Fibroblast of lung (primary cell): ENCODE measurements around the gene TXLNA. TPM values are rescaled to one million over a fixed set of nuclear protein-coding genes. Genes with fewer than 3 reads are reported as not detected.
A peak's percentile ranks its signal among the peaks of the same experiment; 100 is the strongest.

Experiments
- DNase-seq, 2 donors: peaks; one replicate each; pipeline versions ENCODE4 v3.0.0 to v3.0.0-alpha.2; 2010; ENCODE audit warnings: low read depth in 2 of 2
- H2AFZ ChIP-seq: 2 replicates; pipeline ENCODE4 v1.5.1; 2012; ENCODE audit warnings: low read length, control low read depth, inconsistent platforms
- H3K27ac ChIP-seq: 2 replicates; pipeline ENCODE4 v1.5.1; 2011; ENCODE audit warnings: low read length, control low read depth; ENCODE audit not compliant: insufficient read depth
- H3K27me3 ChIP-seq: 2 replicates; pipeline ENCODE4 v1.5.1; 2011; ENCODE audit warnings: mild to moderate bottlenecking, low read length; ENCODE audit not compliant: control insufficient read depth, insufficient read depth
- H3K36me3 ChIP-seq: 2 replicates; pipeline ENCODE4 v1.5.1; 2011; ENCODE audit warnings: low read length; ENCODE audit not compliant: control insufficient read depth, insufficient read depth
- H3K4me1 ChIP-seq: 2 replicates; pipeline ENCODE4 v1.5.1; 2011; ENCODE audit warnings: low read length; ENCODE audit not compliant: control insufficient read depth, insufficient read depth; ENCODE audit errors: extremely low read depth
- H3K4me2 ChIP-seq: 2 replicates; pipeline ENCODE4 v1.5.1; 2011; ENCODE audit warnings: low read length, control low read depth; ENCODE audit not compliant: insufficient read depth; ENCODE audit errors: extremely low read depth
- H3K4me3 ChIP-seq, 4 experiments: fragments of 200-600 bp in 1 of 4; sonication (generic) in 1 of 4; replicated peaks in 1 of 4; 2 replicates each; pipeline ENCODE4 v1.5.1; 2011 to 2016; ENCODE audit warnings: low read length in 4 of 4, low read depth in 3 of 4, mild to moderate bottlenecking in 3 of 4, control low read depth in 2 of 4, inconsistent platforms in 1 of 4, mixed read lengths in 1 of 4; ENCODE audit not compliant: insufficient read depth in 1 of 4; ENCODE audit errors: control extremely low read depth in 1 of 4
- H3K79me2 ChIP-seq: 2 replicates; pipeline ENCODE4 v1.5.1; 2012; ENCODE audit warnings: mild to moderate bottlenecking, low read length, inconsistent platforms; ENCODE audit not compliant: control insufficient read depth, insufficient read depth
- H3K9ac ChIP-seq: 2 replicates; pipeline ENCODE4 v1.5.1; 2011; ENCODE audit warnings: mild to moderate bottlenecking, low read length, control low read depth; ENCODE audit not compliant: insufficient read depth
- H3K9me3 ChIP-seq: 2 replicates; pipeline ENCODE4 v1.5.1; 2012; ENCODE audit warnings: low read depth, low read length; ENCODE audit not compliant: control insufficient read depth, insufficient read depth
- H4K20me1 ChIP-seq: 2 replicates; pipeline ENCODE4 v1.5.1; 2011; ENCODE audit warnings: low read length; ENCODE audit not compliant: control insufficient read depth, insufficient read depth; ENCODE audit errors: extremely low read depth
- EZH2 ChIP-seq: IDR thresholded peaks from 2 replicates; pipeline ENCODE4 v1.5.1; 2012; ENCODE audit warnings: low read length, control low read depth, mild to moderate bottlenecking; ENCODE audit errors: missing control alignments
- polyA plus RNA-seq, 2 donors: library from polyadenylated mRNA; depleted of rRNA in 1 of 2; stranded (reverse) in 1 of 2; unstranded in 1 of 2; fragments of >200 nt; gene quantifications; 2 replicates each; pipeline ENCODE4 v1.2.1, GENCODE V29; 2011 to 2012; ENCODE audit warnings: missing spikeins in 1 of 2
- total RNA-seq: library from RNA; depleted of rRNA; stranded (reverse); fragments of >200 nt; gene quantifications from 2 replicates; pipeline ENCODE4 v1.2.1, GENCODE V29; 2014
- TF ChIP-seq, protein P1 (sequence below), 2 donors: IDR thresholded peaks in 1 of 2; conservative IDR thresholded peaks in 1 of 2; 1 replicate in 1 of 2; 2 replicates in 1 of 2; pipeline ENCODE4 v1.5.1; 2011 to 2012; ENCODE audit warnings: low read length in 2 of 2, control low read depth in 1 of 2, inconsistent platforms in 1 of 2, low read depth in 1 of 2, mild to moderate bottlenecking in 1 of 2

The TXLNA gene
- total and polyA plus RNA-seq, 2 donors (not counting 1 experiment from before 2014, with no cell fraction given) = 56.5 to 118 TPM

DNA sequence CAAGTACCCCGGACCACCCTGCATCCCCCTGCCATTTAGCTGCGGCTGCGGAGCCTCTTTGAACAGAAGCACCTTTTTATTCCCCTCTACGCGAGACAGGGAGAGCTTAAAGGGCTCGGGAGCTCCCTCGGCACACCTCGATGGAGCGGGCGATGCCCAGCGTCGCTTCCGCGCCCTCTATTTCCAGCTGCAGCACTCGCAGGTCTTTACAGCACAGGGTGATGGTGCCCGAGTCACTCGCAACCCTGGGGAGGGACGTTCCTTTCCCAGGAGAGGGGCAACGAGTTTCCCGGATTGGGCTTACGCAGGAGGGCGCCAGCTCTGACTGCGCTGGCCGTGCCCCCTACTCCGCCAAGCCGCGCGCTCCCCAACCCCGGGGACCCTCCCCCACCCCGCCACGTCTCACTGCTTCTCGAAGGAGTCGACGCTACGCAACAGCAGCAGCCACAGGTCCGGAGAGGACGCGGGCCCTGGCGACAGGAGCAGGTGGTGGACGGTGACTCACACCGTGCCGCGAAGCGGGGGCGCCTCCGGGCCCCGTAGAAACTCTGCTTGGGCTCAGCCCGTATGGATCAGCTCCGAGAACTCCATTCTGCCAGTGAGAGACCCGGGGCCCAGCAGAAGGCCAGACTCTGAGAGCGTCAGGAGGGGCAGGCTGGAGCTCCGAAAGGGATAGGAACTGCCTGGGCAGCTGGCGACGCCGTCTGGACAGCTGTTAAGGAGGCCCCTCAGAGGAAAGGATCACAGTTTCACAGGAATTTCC is 61.7 kb downstream of the TXLNA start:
- Histone ChIP-seq H3K9me3 (no peaks in the 10 kb centered on the region), H3K36me3 (peaks cover 5% of the 10 kb centered on the region), H3K4me3 (peak overlapping the region; percentile 64 to 81 (median 77)), H3K27ac (peak overlapping the region; percentile 86), H3K27me3 (no peaks in the 10 kb centered on the region), H2AFZ (peak overlapping the region; percentile 67), H3K4me2 (peak overlapping the region; percentile 94), H3K4me1 (peaks cover 6% of the 10 kb centered on the region), H3K9ac (peak overlapping the region; percentile 78), H4K20me1 (no peaks in the 10 kb centered on the region), H3K79me2 (no peaks in the 10 kb centered on the region)
- peak; percentile 58 to 68 for DNase-seq
- TF ChIP-seq, protein P1, sequence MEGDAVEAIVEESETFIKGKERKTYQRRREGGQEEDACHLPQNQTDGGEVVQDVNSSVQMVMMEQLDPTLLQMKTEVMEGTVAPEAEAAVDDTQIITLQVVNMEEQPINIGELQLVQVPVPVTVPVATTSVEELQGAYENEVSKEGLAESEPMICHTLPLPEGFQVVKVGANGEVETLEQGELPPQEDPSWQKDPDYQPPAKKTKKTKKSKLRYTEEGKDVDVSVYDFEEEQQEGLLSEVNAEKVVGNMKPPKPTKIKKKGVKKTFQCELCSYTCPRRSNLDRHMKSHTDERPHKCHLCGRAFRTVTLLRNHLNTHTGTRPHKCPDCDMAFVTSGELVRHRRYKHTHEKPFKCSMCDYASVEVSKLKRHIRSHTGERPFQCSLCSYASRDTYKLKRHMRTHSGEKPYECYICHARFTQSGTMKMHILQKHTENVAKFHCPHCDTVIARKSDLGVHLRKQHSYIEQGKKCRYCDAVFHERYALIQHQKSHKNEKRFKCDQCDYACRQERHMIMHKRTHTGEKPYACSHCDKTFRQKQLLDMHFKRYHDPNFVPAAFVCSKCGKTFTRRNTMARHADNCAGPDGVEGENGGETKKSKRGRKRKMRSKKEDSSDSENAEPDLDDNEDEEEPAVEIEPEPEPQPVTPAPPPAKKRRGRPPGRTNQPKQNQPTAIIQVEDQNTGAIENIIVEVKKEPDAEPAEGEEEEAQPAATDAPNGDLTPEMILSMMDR (conservative IDR thresholded peaks at IDR 0.05 in 1 of 2, IDR thresholded peaks at IDR 0.05 in 1 of 2; ENCODE audit: low read depth in 1 of 2, low read length in 2 of 2) = no peak
- TF ChIP-seq EZH2 = no peak

DNA sequence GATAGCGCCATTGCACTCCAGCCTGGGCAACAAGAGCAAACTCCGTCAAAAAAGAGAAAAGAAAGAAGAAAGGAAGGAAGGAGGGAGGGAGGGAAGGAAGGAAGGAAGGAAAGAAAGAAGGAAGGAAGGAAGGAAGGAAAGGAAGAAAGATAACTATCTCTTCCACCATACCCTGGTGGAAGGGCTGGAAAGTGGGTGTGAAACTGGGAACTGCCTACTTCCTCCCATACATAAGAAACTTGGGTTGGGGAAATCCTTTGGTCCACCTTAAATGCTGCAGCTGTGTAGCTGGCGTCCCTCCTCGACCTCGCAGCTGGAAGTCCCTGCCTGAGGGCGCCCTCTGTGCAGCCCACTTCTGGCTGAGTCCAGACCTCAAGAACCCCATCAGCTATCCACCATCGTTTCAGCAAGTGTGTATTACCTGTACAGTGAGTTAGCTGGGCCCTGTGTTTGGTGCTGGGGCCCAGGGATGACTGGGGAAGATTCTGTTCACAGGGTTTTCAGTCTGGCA is 62.9 kb downstream of the TXLNA start:
- Histone ChIP-seq H4K20me1 (no peaks in the 10 kb centered on the region), H3K9me3 (no peaks in the 10 kb centered on the region), H3K4me1 (peaks cover 14% of the 10 kb centered on the region), H3K4me3 (peak overlapping the region in 1 of 4 experiments; percentile 44), H3K27me3 (no peaks in the 10 kb centered on the region), H3K9ac (no peak overlapping the region), H2AFZ (peak overlapping the region; percentile 26), H3K4me2 (peak overlapping the region; percentile 76), H3K27ac (no peak overlapping the region), H3K79me2 (no peaks in the 10 kb centered on the region), H3K36me3 (peaks cover 5% of the 10 kb centered on the region)
- TF ChIP-seq EZH2 = no peak
- TF ChIP-seq, protein P1 (conservative IDR thresholded peaks at IDR 0.05 in 1 of 2, IDR thresholded peaks at IDR 0.05 in 1 of 2; ENCODE audit: low read depth in 1 of 2, low read length in 2 of 2) = no peak
- peak in 1 of 2 donors; percentile 43 for DNase-seq

DNA sequence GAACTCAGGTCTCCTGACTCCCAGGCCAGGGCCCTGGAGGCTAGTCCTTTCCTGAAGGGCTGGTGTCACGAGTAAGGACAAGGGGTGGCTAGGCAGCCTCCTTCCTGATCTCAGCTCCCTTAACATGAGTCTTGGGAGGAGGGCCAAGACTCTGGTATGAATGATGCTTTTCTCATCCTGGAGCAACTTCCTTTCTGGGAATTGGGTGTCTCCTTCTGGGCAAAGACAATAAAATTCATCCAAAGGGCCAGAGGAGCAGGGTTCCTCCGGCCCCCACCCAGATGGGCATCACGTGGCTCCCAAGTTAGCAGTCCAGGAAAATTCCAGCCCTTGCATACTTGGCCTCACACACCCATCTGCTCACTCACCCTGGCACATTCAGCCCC is 67.4 kb downstream of the TXLNA start, which contains the start of gene FAM167B:
Gene FAM167B (plus strand): TSS at position 335 of the 386 bp plus-strand sequence. CDS start 200 bp downstream, outside the sequence.
- no peaks in the 10 kb centered on the region for H3K9me3 ChIP-seq
- H2AFZ ChIP-seq = no peak within 1 kb of the TSS
- no peak within 1 kb of the TSS for H3K9ac ChIP-seq
- TF ChIP-seq, protein P1 (conservative IDR thresholded peaks at IDR 0.05 in 1 of 2, IDR thresholded peaks at IDR 0.05 in 1 of 2; ENCODE audit: low read depth in 1 of 2, low read length in 2 of 2) = no peak
- no peak for TF ChIP-seq EZH2
- no peak within 1 kb of the TSS for H3K4me3 ChIP-seq
- no peaks in the 10 kb centered on the region for H3K79me2 ChIP-seq
- peak; percentile 69 to 72 for DNase-seq
- H3K36me3 ChIP-seq = no peaks in the 10 kb centered on the region
- no peaks in the 10 kb centered on the region for H4K20me1 ChIP-seq
- H3K4me2 ChIP-seq = no peak within 1 kb of the TSS
- no peaks in the 10 kb centered on the region for H3K27me3 ChIP-seq
- H3K27ac ChIP-seq = peak within 1 kb of the TSS; percentile 64
- H3K4me1 ChIP-seq = peaks cover 17% of the 10 kb centered on the region
